GM13977 (cell line): ENCODE results near the gene SLC6A12.

Experiments
- DNase-seq: peaks from one replicate; pipeline ENCODE4 v3.0.0; 2012; ENCODE audit warnings: low spot score
- CTCF ChIP-seq: IDR thresholded peaks from 2 replicates; pipeline ENCODE4 v1.5.1; 2012; ENCODE audit warnings: mild to moderate bottlenecking, control low read depth; ENCODE audit not compliant: insufficient read depth; ENCODE audit errors: extremely low read depth, missing control alignments
- in situ Hi-C: fragments of 300-500 bp; cut with MboI; formaldehyde crosslinking; loops from one replicate; pipeline ENCODE4 v1.12.0; 2022; ENCODE audit warnings: low sequenced_read_pairs, low pct_unique_long_range_greater_than_20kb, mixed read lengths, inconsistent platforms; ENCODE audit not compliant: unreplicated experiment

The SLC6A12 gene

GRCh38 chr12:224330-224729, 10.4 kb upstream of the SLC6A12 start:
- in situ Hi-C loops, result no loop called here
- DNase-seq, result no peak
- TF ChIP-seq CTCF, result no peak

- DNase-seq, result no peak
- in situ Hi-C loops, result no loop called here
- no peak for TF ChIP-seq CTCF
Observed at GRCh38 chr12:223841-224240, 9.9 kb upstream of the SLC6A12 start.

- no peak for DNase-seq
- no peak for TF ChIP-seq CTCF
- in situ Hi-C loops, result no loop called here
Observed at GRCh38 chr12:221736-222135, 7.8 kb upstream of the SLC6A12 start.

GRCh38 chr12:220946-221550, 7.1 kb upstream of the SLC6A12 start:
- DNase-seq, result no peak
- no peak for TF ChIP-seq CTCF
- in situ Hi-C loops, result no loop called here

GRCh38 chr12:220491-220890, 6.5 kb upstream of the SLC6A12 start:
- no peak for TF ChIP-seq CTCF
- DNase-seq, result no peak
- in situ Hi-C loops, result no loop called here

- TF ChIP-seq CTCF, result peak; percentile 75
Observed at GRCh38 chr12:219891-220352, 6.0 kb upstream of the SLC6A12 start.

More at GRCh38 chr12:219891-220352, 6.0 kb upstream of the SLC6A12 start:
- in situ Hi-C loops, result no loop called here
- peak; percentile 75 for DNase-seq
